SU-DHL-6 (cell line): ENCODE results near the gene KRT14.

Experiments
- CTCF ChIP-seq: fragments of 200-600 bp; sonication (generic); IDR thresholded peaks from one replicate; pipeline ENCODE4 v1.5.1; 2017; ENCODE audit warnings: antibody characterized with exemption, mild to moderate bottlenecking, low read length, moderate library complexity; ENCODE audit not compliant: insufficient read depth, poor library complexity, severe bottlenecking
- EZH2phosphoT487 ChIP-seq: fragments of 200-600 bp; sonication (generic), shearing (Covaris generic); conservative IDR thresholded peaks from 2 replicates; pipeline ENCODE4 v1.6.1; 2018; ENCODE audit warnings: mild to moderate bottlenecking, antibody characterized with exemption, low read length, moderate library complexity, mixed read lengths

GRCh38 chr17:41538565-41538991 lies 48.1 kb downstream of the KRT14 start:
- TF ChIP-seq CTCF (no peak), EZH2phosphoT487 (no peak)
